IMR-90 (cell line): ENCODE measurements around the gene ISLR2. TPM values are rescaled to one million over a fixed set of nuclear protein-coding genes. Genes with fewer than 3 reads are reported as not detected.

Experiments
- ATAC-seq: fragments of 200-7000 bp; cut with Tn5 transposase; 2 replicates; pipeline ENCODE4 v1.9.1; 2020; ENCODE audit warnings: low read depth, mild to moderate bottlenecking, moderate library complexity
- BruUV-seq: library from RNA; stranded (reverse); fragments of 400-500 nt; replicated peaks from 2 replicates; lab custom pipeline; 2021; lab: Mats Ljungman, UMichigan
- CTCF ChIA-PET: fragments of 300-600 bp; formaldehyde crosslinking; extraction: SDS; loops from one replicate; lab custom pipeline; 2021; ENCODE audit warnings: antibody characterized with exemption; lab: Yijun Ruan, JAX
- POLR2A ChIA-PET: fragments of 300-600 bp; sonication (Branson Sonifier 250); formaldehyde crosslinking; loops from one replicate; lab custom pipeline; 2022; ENCODE audit warnings: antibody characterized with exemption; ENCODE audit not compliant: unreplicated experiment; lab: Charles Lee
- DNase-seq: peaks from one replicate; pipeline ENCODE4 v3.0.0; 2013
- H2AFZ ChIP-seq: replicated peaks from 2 replicates; pipeline ENCODE3; 2013; ENCODE audit warnings: low read length, mild to moderate bottlenecking; ENCODE audit not compliant: poor library complexity
- H2AK5ac ChIP-seq: 2 replicates; pipeline ENCODE4 v1.6.1; 2013; ENCODE audit warnings: low read depth, low read length, inconsistent platforms
- H2AK9ac ChIP-seq: replicated peaks from 2 replicates; pipeline ENCODE3; 2013; ENCODE audit warnings: mild to moderate bottlenecking, low read depth, low read length, moderate library complexity; ENCODE audit not compliant: poor library complexity
- H2BK120ac ChIP-seq: 2 replicates; pipeline ENCODE4 v1.6.1; 2013; ENCODE audit warnings: low read depth, low read length, inconsistent platforms
- H2BK15ac ChIP-seq: 3 replicates; pipeline ENCODE4 v1.6.1; 2013; ENCODE audit warnings: low read depth, low read length, inconsistent platforms
- H2BK20ac ChIP-seq: 2 replicates; pipeline ENCODE4 v1.6.1; 2013; ENCODE audit warnings: low read depth, mild to moderate bottlenecking, inconsistent platforms, low read length, moderate library complexity
- H2BK5ac ChIP-seq: 2 replicates; pipeline ENCODE4 v1.6.1; 2013; ENCODE audit warnings: mild to moderate bottlenecking, low read depth, low read length, inconsistent platforms; ENCODE audit not compliant: poor library complexity, severe bottlenecking
- H3K14ac ChIP-seq: replicated peaks from 2 replicates; pipeline ENCODE4 v1.6.1; 2013; ENCODE audit warnings: low read depth, low read length, inconsistent platforms
- H3K18ac ChIP-seq: 2 replicates; pipeline ENCODE4 v1.6.1; 2013; ENCODE audit warnings: low read depth, low read length, control low read depth
- H3K23ac ChIP-seq: 2 replicates; pipeline ENCODE4 v1.6.1; 2013; ENCODE audit warnings: low read depth, low read length, inconsistent platforms
- H3K27ac ChIP-seq: 2 replicates; pipeline ENCODE4 v1.5.1; 2013; ENCODE audit warnings: mild to moderate bottlenecking, control low read depth, low read length; ENCODE audit not compliant: insufficient read depth
- H3K27me3 ChIP-seq: 2 replicates; pipeline ENCODE4 v1.6.1; 2013; ENCODE audit warnings: low read length; ENCODE audit not compliant: control insufficient read depth, insufficient read depth
- H3K36me3 ChIP-seq: 2 replicates; pipeline ENCODE4 v1.6.1; 2013; ENCODE audit warnings: low read length, mixed read lengths; ENCODE audit not compliant: control insufficient read depth, insufficient read depth
- H3K4ac ChIP-seq: 2 replicates; pipeline ENCODE4 v1.6.1; 2013; ENCODE audit warnings: low read depth, low read length, inconsistent platforms
- H3K4me1 ChIP-seq: 2 replicates; pipeline ENCODE4 v1.6.1; 2013; ENCODE audit warnings: low read length, mixed read lengths; ENCODE audit not compliant: control insufficient read depth, insufficient read depth
- H3K4me2 ChIP-seq: 2 replicates; pipeline ENCODE4 v1.6.1; 2013; ENCODE audit warnings: low read depth, mild to moderate bottlenecking, control low read depth, low read length, moderate library complexity
- H3K4me3 ChIP-seq: 2 replicates; pipeline ENCODE4 v1.5.1; 2013; ENCODE audit warnings: low read depth, mild to moderate bottlenecking, control low read depth, low read length, moderate library complexity; ENCODE audit not compliant: insufficient read depth
- H3K56ac ChIP-seq: 2 replicates; pipeline ENCODE4 v1.6.1; 2013; ENCODE audit warnings: low read length, inconsistent platforms; ENCODE audit not compliant: insufficient read depth; ENCODE audit errors: extremely low read depth
- H3K79me1 ChIP-seq, 2 experiments: 2 replicates each; pipeline ENCODE4 v1.6.1; 2013; ENCODE audit warnings: low read length in 2 of 2, inconsistent platforms in 1 of 2, low read depth in 1 of 2
- H3K9ac ChIP-seq: 2 replicates; pipeline ENCODE4 v1.6.1; 2013; ENCODE audit warnings: low read depth, low read length, control low read depth
- H3K9me1 ChIP-seq: 2 replicates; pipeline ENCODE4 v1.6.1; 2013; ENCODE audit warnings: low read length, inconsistent platforms; ENCODE audit not compliant: insufficient read depth
- H3K9me3 ChIP-seq: 2 replicates; pipeline ENCODE4 v1.6.1; 2013; ENCODE audit warnings: low read length; ENCODE audit not compliant: control insufficient read depth, insufficient read depth
- H4K20me1 ChIP-seq: 2 replicates; pipeline ENCODE4 v1.6.1; 2013; ENCODE audit warnings: low read length, inconsistent platforms; ENCODE audit not compliant: insufficient read depth
- H4K5ac ChIP-seq: 2 replicates; pipeline ENCODE4 v1.6.1; 2013; ENCODE audit warnings: mild to moderate bottlenecking, low read depth, low read length, control low read depth
- H4K8ac ChIP-seq, 2 experiments: 2 replicates each; pipeline ENCODE4 v1.6.1; 2013; ENCODE audit warnings: low read depth in 2 of 2, low read length in 2 of 2, control low read depth in 1 of 2, inconsistent platforms in 1 of 2
- H4K91ac ChIP-seq: 2 replicates; pipeline ENCODE4 v1.6.1; 2013; ENCODE audit warnings: low read depth, low read length, inconsistent platforms; ENCODE audit not compliant: insufficient read depth
- BHLHE40 ChIP-seq: fragments of 150-350 bp; IDR thresholded peaks from 2 replicates; pipeline ENCODE4 v1.6.1; 2016; ENCODE audit warnings: mild to moderate bottlenecking, low read depth, low read length
- WGBS, 2 experiments: methylation state at CpG; one replicate each; pipeline versions ENCODE4 v1.1.5 to v1.1.7; 2013; ENCODE audit warnings: missing lambda C conversion rate in 2 of 2; ENCODE audit not compliant: insufficient read length in 1 of 2; ENCODE audit errors: extremely low coverage in 2 of 2; 5-methylcytosine and 5-hydroxymethylcytosine counted together
- dilution Hi-C: fragments of 300-500 bp; cut with HindIII; formaldehyde crosslinking; loops from one replicate; pipeline ENCODE4 v1.14.3; 2018; ENCODE audit warnings: low sequenced_read_pairs; ENCODE audit not compliant: unreplicated experiment
- in situ Hi-C: fragments of 300-500 bp; cut with MboI; formaldehyde crosslinking; loops from 3 replicates; pipeline ENCODE4 v1.14.3; 2019; ENCODE audit warnings: low sequenced_read_pairs, inconsistent platforms, mixed read lengths
- intact Hi-C: fragments of 100-400 bp; cut with micrococcal nuclease; formaldehyde crosslinking; loops from 2 replicates; pipeline ENCODE4 v1.10.0; 2022
- polyA plus RNA-seq, 3 experiments: library from polyadenylated mRNA; depleted of rRNA; stranded (reverse); fragments of >200 nt; gene quantifications; 2 replicates each; pipeline ENCODE4 v1.2.3, GENCODE V29; 2012; ENCODE audit warnings: low replicate concordance in 1 of 3
- total RNA-seq: library from RNA; depleted of rRNA; stranded (reverse); fragments of >200 nt; gene quantifications from 2 replicates; pipeline ENCODE4 v1.2.3, GENCODE V29; 2012

The ISLR2 gene
- total and polyA plus RNA-seq, 2 of the 4 experiments (the other 2 are of a cell fraction): not detected

GRCh38 chr15:74182131-74182530, 51.7 kb downstream of the ISLR2 start:
- Histone ChIP-seq H2BK15ac (no peak overlapping the region), H4K8ac (no peak overlapping the region), H3K23ac (no peak overlapping the region), H3K4ac (no peak overlapping the region), H3K9ac (no peak overlapping the region), H3K27ac (no peak overlapping the region), H3K36me3 (no peaks in the 10 kb centered on the region), H3K18ac (no peak overlapping the region), H2BK20ac (no peak overlapping the region), H2BK5ac (no peak overlapping the region), H3K4me2 (no peak overlapping the region), H2BK120ac (no peak overlapping the region), H4K5ac (no peak overlapping the region), H3K56ac (no peak overlapping the region), H3K9me1 (peaks cover 29% of the 10 kb centered on the region), H2AK9ac (no peak overlapping the region), H3K14ac (no peak overlapping the region), H4K20me1 (peaks cover 6% of the 10 kb centered on the region; the same call in 1 of the 2 replicates), H2AK5ac (no peak overlapping the region), H4K91ac (no peak overlapping the region), H3K4me1 (peaks cover 21% of the 10 kb centered on the region), H3K79me1 (no peaks in the 10 kb centered on the region), H3K9me3 (no peaks in the 10 kb centered on the region), H3K4me3 (no peak overlapping the region), H2AFZ (no peak overlapping the region), H3K27me3 (peaks cover 8% of the 10 kb centered on the region; the same call in 1 of the 2 replicates)
- BruUV-seq: no TSS peak
- in situ Hi-C loops (no loop called here), intact Hi-C loops (no loop called here), dilution Hi-C loops (no loop called here)
- 100% methylated on average over 2 of the region's 8 CpGs; no CpG with 5 or more reads in 1 of the 2 experiments for WGBS, 2 experiments
- CTCF ChIA-PET: no interaction called here
- no peak for DNase-seq
- POLR2A ChIA-PET: no interaction called here
- no peak for TF ChIP-seq BHLHE40
- ATAC-seq: no peak
